Measurements from ENCODE around the gene HSPB2.

GRCh38 chr11:111917312-111917711 lies 4.8 kb downstream of the HSPB2 start:
- TF ChIP-seq CTCF (IDR thresholded peaks at IDR 0.05) = no peak
- TF ChIP-seq POLR2A (IDR thresholded peaks at IDR 0.05) = no peak
